Keratinocyte (primary cell): ENCODE measurements around the gene ANGPTL8. TPM values are rescaled to one million over a fixed set of nuclear protein-coding genes. Genes with fewer than 3 reads are reported as not detected.
A peak's percentile ranks its signal among the peaks of the same experiment; 100 is the strongest.

Source experiments
- DNase-seq: peaks from one replicate; pipeline ENCODE4 v3.0.0-alpha.2; 2011; ENCODE audit warnings: low read depth, missing footprints, low spot score
- FAIRE-seq: peaks from 2 replicates; lab custom pipeline; 2011; peaks lifted over from hg19 to GRCh38; lab: Jason Lieb, UNC
- H2AFZ ChIP-seq: 2 replicates; pipeline ENCODE4 v1.6.0; 2012; ENCODE audit warnings: low read length, control low read depth, inconsistent platforms; ENCODE audit not compliant: control insufficient read depth
- H3K27ac ChIP-seq: 2 replicates; pipeline ENCODE4 v1.5.1; 2011; ENCODE audit warnings: low read length; ENCODE audit not compliant: control insufficient read depth, insufficient read depth
- H3K27me3 ChIP-seq: 3 replicates; pipeline ENCODE4 v1.6.0; 2011; ENCODE audit warnings: low read length; ENCODE audit not compliant: control insufficient read depth, insufficient read depth; ENCODE audit errors: extremely low read depth
- H3K36me3 ChIP-seq, 2 experiments: 2 replicates in 1 of 2; 3 replicates in 1 of 2; pipeline ENCODE4 v1.5.1; 2011; ENCODE audit warnings: low read length in 2 of 2, mild to moderate bottlenecking in 1 of 2; ENCODE audit not compliant: control insufficient read depth in 2 of 2, insufficient read depth in 2 of 2; ENCODE audit errors: extremely low read depth in 1 of 2
- H3K4me1 ChIP-seq: 3 replicates; pipeline ENCODE4 v1.5.1; 2011; ENCODE audit warnings: low read length; ENCODE audit not compliant: control insufficient read depth, insufficient read depth; ENCODE audit errors: extremely low read depth
- H3K4me2 ChIP-seq: 3 replicates; pipeline ENCODE4 v1.6.0; 2011; ENCODE audit warnings: low read depth, low read length; ENCODE audit not compliant: control insufficient read depth, insufficient read depth; ENCODE audit errors: extremely low read depth
- H3K4me3 ChIP-seq, 3 experiments: fragments of 200-600 bp in 1 of 3; sonication (generic) in 1 of 3; 2 replicates in 2 of 3; 3 replicates in 1 of 3; pipeline ENCODE4 v1.5.1; 2011 to 2016; ENCODE audit warnings: low read length in 3 of 3, mild to moderate bottlenecking in 3 of 3, control low read depth in 2 of 3, inconsistent platforms in 1 of 3, low read depth in 1 of 3, mixed read lengths in 1 of 3, mixed run types in 1 of 3, moderate library complexity in 1 of 3; ENCODE audit not compliant: control insufficient read depth in 2 of 3, insufficient read depth in 2 of 3; ENCODE audit errors: extremely low read depth in 1 of 3
- H3K79me2 ChIP-seq: 2 replicates; pipeline ENCODE4 v1.6.0; 2012; ENCODE audit warnings: low read length; ENCODE audit not compliant: control insufficient read depth, insufficient read depth
- H3K9ac ChIP-seq: 3 replicates; pipeline ENCODE4 v1.6.0; 2011; ENCODE audit warnings: low read length; ENCODE audit not compliant: control insufficient read depth, insufficient read depth; ENCODE audit errors: extremely low read depth
- H3K9me1 ChIP-seq: 3 replicates; pipeline ENCODE4 v1.6.0; 2011; ENCODE audit warnings: low read length; ENCODE audit not compliant: control insufficient read depth, insufficient read depth; ENCODE audit errors: extremely low read depth
- H3K9me3 ChIP-seq: 2 replicates; pipeline ENCODE4 v1.5.1; 2012; ENCODE audit warnings: low read depth, low read length; ENCODE audit not compliant: control insufficient read depth
- H4K20me1 ChIP-seq: 3 replicates; pipeline ENCODE4 v1.6.0; 2011; ENCODE audit warnings: low read length; ENCODE audit not compliant: control insufficient read depth, insufficient read depth; ENCODE audit errors: extremely low read depth
- EZH2 ChIP-seq: IDR thresholded peaks from one replicate; pipeline ENCODE4 v1.6.1; 2012; ENCODE audit warnings: inconsistent platforms, mild to moderate bottlenecking, low read length, moderate library complexity
- dilution Hi-C: fragments of 300-500 bp; cut with MboI; formaldehyde crosslinking; loops from one replicate; pipeline ENCODE4 v1.7.0; 2020; ENCODE audit warnings: low sequenced_read_pairs; ENCODE audit not compliant: extremely low pct_ligation_motif_present
- polyA plus RNA-seq, 5 experiments: library from polyadenylated mRNA; depleted of rRNA in 3 of 5; stranded (reverse) in 3 of 5; stranded (forward) in 1 of 5; unstranded in 1 of 5; fragments of >200 nt; gene quantifications; 1 replicate in 1 of 5; 2 replicates in 3 of 5; 3 replicates in 1 of 5; pipeline versions ENCODE4 v1.2.1 to v1.2.3, GENCODE V29; 2011 to 2012; ENCODE audit warnings: missing spikeins in 2 of 5, low read depth in 1 of 5, low replicate concordance in 1 of 5
- TF ChIP-seq, protein P1 (sequence below), 3 experiments: IDR thresholded peaks in 1 of 3; conservative IDR thresholded peaks in 1 of 3; optimal IDR thresholded peaks in 1 of 3; 2 replicates in 2 of 3; 3 replicates in 1 of 3; pipeline versions ENCODE3 to v1.5.1; 2011; ENCODE audit warnings: low read length in 3 of 3, mild to moderate bottlenecking in 3 of 3, moderate library complexity in 2 of 3, control low read depth in 1 of 3, inconsistent platforms in 1 of 3; ENCODE audit not compliant: insufficient read depth in 2 of 3; ENCODE audit errors: extremely low read depth in 1 of 3

Gene ANGPTL8
- polyA plus RNA-seq, 1 donor (not counting 4 experiments of a cell fraction or from before 2014, with no cell fraction given): 0.18 TPM

DNA sequence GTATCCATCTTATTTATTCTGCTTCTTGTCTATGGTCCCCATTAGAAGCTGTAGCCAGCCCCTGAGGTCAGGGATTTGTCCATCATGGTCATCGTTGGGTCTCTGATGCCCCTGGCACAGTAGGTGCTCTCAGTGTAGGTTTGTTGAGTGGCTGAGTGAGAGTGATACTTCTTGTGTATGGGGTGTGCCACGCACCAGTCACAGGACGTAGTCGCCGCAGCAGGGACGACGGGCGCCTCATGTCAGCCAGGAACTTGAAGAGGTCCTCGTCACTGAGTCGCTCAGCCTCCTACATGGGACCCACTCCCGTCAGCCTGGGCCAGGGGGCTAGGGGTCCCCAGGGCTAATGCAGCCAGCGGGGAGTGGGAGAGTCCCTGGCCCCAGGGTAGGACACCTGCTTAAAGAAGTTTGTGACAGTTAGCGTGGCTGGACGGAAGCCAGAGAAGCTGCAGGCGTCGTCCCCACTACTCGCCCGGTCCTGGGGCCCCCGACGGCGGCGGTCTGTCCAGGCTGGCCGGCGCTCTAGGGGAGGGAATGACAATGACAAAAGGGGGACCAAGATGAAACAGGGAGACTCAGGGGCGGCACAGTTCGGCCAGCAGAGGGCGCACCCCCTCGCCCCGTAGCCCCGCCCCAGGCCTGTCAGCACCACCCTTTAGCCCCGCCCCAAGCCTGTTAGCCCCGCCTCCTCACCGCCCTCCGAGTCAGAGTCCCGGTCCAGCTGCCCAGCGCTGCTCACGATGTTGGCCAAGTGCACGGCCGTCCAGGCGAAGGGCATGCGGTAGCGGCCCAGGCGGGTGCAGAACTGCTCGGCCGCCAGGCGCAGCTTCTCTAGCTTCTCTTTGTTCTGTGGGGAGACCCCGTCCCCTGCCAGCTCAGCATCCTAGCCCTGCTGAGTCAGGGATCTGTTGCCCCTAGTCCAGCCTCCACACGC lies 3.7 kb downstream of the ANGPTL8 start:
- Histone ChIP-seq H3K9me1 (no peaks in the 10 kb centered on the region), H4K20me1 (no peaks in the 10 kb centered on the region), H3K4me2 (no peak overlapping the region), H3K27me3 (no peaks in the 10 kb centered on the region), H3K4me1 (no peaks in the 10 kb centered on the region), H2AFZ (no peak overlapping the region), H3K9ac (no peak overlapping the region), H3K9me3 (no peaks in the 10 kb centered on the region), H3K27ac (no peak overlapping the region), H3K4me3 (no peak overlapping the region), H3K36me3 (peaks cover 25 to 35% of the 10 kb centered on the region in 2 experiments), H3K79me2 (no peaks in the 10 kb centered on the region)
- TF ChIP-seq EZH2: no peak
- TF ChIP-seq, protein P1, sequence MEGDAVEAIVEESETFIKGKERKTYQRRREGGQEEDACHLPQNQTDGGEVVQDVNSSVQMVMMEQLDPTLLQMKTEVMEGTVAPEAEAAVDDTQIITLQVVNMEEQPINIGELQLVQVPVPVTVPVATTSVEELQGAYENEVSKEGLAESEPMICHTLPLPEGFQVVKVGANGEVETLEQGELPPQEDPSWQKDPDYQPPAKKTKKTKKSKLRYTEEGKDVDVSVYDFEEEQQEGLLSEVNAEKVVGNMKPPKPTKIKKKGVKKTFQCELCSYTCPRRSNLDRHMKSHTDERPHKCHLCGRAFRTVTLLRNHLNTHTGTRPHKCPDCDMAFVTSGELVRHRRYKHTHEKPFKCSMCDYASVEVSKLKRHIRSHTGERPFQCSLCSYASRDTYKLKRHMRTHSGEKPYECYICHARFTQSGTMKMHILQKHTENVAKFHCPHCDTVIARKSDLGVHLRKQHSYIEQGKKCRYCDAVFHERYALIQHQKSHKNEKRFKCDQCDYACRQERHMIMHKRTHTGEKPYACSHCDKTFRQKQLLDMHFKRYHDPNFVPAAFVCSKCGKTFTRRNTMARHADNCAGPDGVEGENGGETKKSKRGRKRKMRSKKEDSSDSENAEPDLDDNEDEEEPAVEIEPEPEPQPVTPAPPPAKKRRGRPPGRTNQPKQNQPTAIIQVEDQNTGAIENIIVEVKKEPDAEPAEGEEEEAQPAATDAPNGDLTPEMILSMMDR (optimal IDR thresholded peaks at IDR 0.05 in 1 of 3, IDR thresholded peaks at IDR 0.05 in 1 of 3, conservative IDR thresholded peaks at IDR 0.05 in 1 of 3; ENCODE audit: extremely low read depth in 1 of 3, insufficient read depth in 2 of 3, low read length in 3 of 3): peak; percentile 37 to 78 (median 78)
- no peak for FAIRE-seq
- DNase-seq: no peak
- dilution Hi-C loops: no loop called here

DNA sequence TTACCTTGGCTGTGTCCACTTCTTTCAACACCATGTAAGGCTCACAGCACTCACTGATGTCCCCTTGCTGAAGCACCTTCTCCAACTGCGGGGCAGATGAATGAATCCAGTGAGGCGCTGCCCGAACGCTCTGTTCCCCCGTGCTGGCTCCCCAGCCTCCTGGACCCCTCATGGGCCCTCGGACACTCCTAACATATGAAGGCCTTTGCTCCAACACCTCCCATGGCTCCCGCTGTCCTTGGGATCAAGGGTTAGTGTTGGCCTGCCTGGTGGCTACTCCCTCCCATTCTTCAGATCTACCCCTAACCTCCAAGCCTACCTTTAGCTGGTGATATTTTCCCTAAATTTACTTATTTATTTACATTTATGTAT lies 4.4 kb downstream of the ANGPTL8 start:
- FAIRE-seq: no peak
- no peak for TF ChIP-seq EZH2
- TF ChIP-seq, protein P1 (optimal IDR thresholded peaks at IDR 0.05 in 1 of 3, IDR thresholded peaks at IDR 0.05 in 1 of 3, conservative IDR thresholded peaks at IDR 0.05 in 1 of 3; ENCODE audit: extremely low read depth in 1 of 3, insufficient read depth in 2 of 3, low read length in 3 of 3): no peak
- peaks cover 28 to 30% of the 10 kb centered on the region in 2 experiments for H3K36me3 ChIP-seq

More for the DNA sequence above, 4.4 kb downstream of the ANGPTL8 start:
- dilution Hi-C loops: no loop called here
- H3K4me2 ChIP-seq: no peak overlapping the region
- no peaks in the 10 kb centered on the region for H3K27me3 ChIP-seq
- H3K9me3 ChIP-seq: no peaks in the 10 kb centered on the region
- H2AFZ ChIP-seq: no peak overlapping the region
- no peaks in the 10 kb centered on the region for H4K20me1 ChIP-seq
- no peak overlapping the region for H3K27ac ChIP-seq
- no peak for DNase-seq
- no peaks in the 10 kb centered on the region for H3K79me2 ChIP-seq
- H3K4me3 ChIP-seq: no peak overlapping the region
- no peak overlapping the region for H3K9ac ChIP-seq
- no peaks in the 10 kb centered on the region for H3K4me1 ChIP-seq
- no peaks in the 10 kb centered on the region for H3K9me1 ChIP-seq
